HEK293 (cell line): ENCODE measurements around the gene CACNA2D3.

Source experiments
- CTCF ChIA-PET: fragments of 350-600 bp; formaldehyde crosslinking; extraction: SDS; loops from one replicate; lab custom pipeline; 2021; ENCODE audit warnings: antibody characterized with exemption; lab: Yijun Ruan, JAX
- POLR2A ChIA-PET: fragments of 300-600 bp; formaldehyde crosslinking; extraction: SDS; loops from one replicate; lab custom pipeline; 2020; ENCODE audit warnings: antibody characterized with exemption, inconsistent platforms; lab: Yijun Ruan, JAX
- H3K27ac ChIP-seq: fragments of 200-500 bp; sonication (Bioruptor generic); 2 replicates; pipeline ENCODE4 v1.5.1; 2014; ENCODE audit warnings: low read depth, low read length, control low read depth, inconsistent platforms; ENCODE audit errors: extremely low read depth
- H3K36me3 ChIP-seq, 2 experiments: fragments of 200-500 bp in 1 of 2; sonication (Bioruptor generic) in 1 of 2; 1 replicate in 1 of 2; 2 replicates in 1 of 2; pipeline ENCODE4 v1.5.1; 2014 to 2017; ENCODE audit warnings: inconsistent platforms in 2 of 2, low read length in 2 of 2; ENCODE audit not compliant: control insufficient read depth in 2 of 2, insufficient read depth in 1 of 2
- H3K4me1 ChIP-seq: fragments of 200-500 bp; sonication (Bioruptor generic); 2 replicates; pipeline ENCODE4 v1.5.1; 2014; ENCODE audit warnings: mild to moderate bottlenecking, low read length, inconsistent platforms; ENCODE audit not compliant: control insufficient read depth, insufficient read depth
- H3K4me3 ChIP-seq: 2 replicates; pipeline ENCODE4 v1.5.1; 2011; ENCODE audit warnings: low read depth, mild to moderate bottlenecking, control low read depth, low read length, moderate library complexity
- H3K9me3 ChIP-seq: fragments of 200-500 bp; sonication (Bioruptor generic); 2 replicates; pipeline ENCODE4 v1.5.1; 2014; ENCODE audit warnings: low read depth, low read length, inconsistent platforms; ENCODE audit not compliant: control insufficient read depth, insufficient read depth
- IKZF3 ChIP-seq: fragments of 450-650 bp; IDR thresholded peaks from 2 replicates; pipeline ENCODE4 v1.5.0; 2018; ENCODE audit warnings: missing biosample characterization, mild to moderate bottlenecking, missing genetic modification characterization, moderate library complexity
- KLF8 ChIP-seq: fragments of 450-650 bp; formaldehyde crosslinking; IDR thresholded peaks from 2 replicates; pipeline ENCODE4 v1.5.1; 2016; ENCODE audit warnings: missing biosample characterization, missing genetic modification characterization
- OSR2 ChIP-seq: fragments of 450-650 bp; formaldehyde crosslinking; IDR thresholded peaks from 2 replicates; pipeline ENCODE4 v1.5.1; 2016; ENCODE audit warnings: missing biosample characterization, missing genetic modification characterization
- SP2 ChIP-seq: fragments of 450-650 bp; formaldehyde crosslinking; IDR thresholded peaks from 2 replicates; pipeline ENCODE4 v1.5.1; 2016; ENCODE audit warnings: missing biosample characterization, missing genetic modification characterization
- TCF7L2 ChIP-seq: IDR thresholded peaks from 2 replicates; pipeline ENCODE4 v1.6.1; 2011; ENCODE audit warnings: low read depth, mild to moderate bottlenecking, inconsistent platforms, low read length, moderate library complexity, borderline replicate concordance
- TSHZ1 ChIP-seq: fragments of 450-650 bp; formaldehyde crosslinking; IDR thresholded peaks from 2 replicates; pipeline ENCODE4 v1.5.1; 2016; ENCODE audit warnings: missing biosample characterization, missing genetic modification characterization, borderline replicate concordance
- ZBTB17 ChIP-seq: fragments of 450-650 bp; formaldehyde crosslinking; IDR thresholded peaks from 2 replicates; pipeline ENCODE4 v1.5.1; 2016; ENCODE audit warnings: missing biosample characterization, missing genetic modification characterization
- ZBTB48 ChIP-seq: fragments of 450-650 bp; formaldehyde crosslinking; IDR thresholded peaks from 2 replicates; pipeline ENCODE4 v1.5.1; 2016; ENCODE audit warnings: missing biosample characterization, missing genetic modification characterization
- ZBTB7A ChIP-seq: fragments of 450-650 bp; formaldehyde crosslinking; IDR thresholded peaks from 2 replicates; pipeline ENCODE4 v1.5.1; 2016; ENCODE audit warnings: low read depth, missing biosample characterization, missing genetic modification characterization
- ZNF132 ChIP-seq: fragments of 450-650 bp; formaldehyde crosslinking; IDR thresholded peaks from 2 replicates; pipeline ENCODE4 v1.5.1; 2017; ENCODE audit warnings: missing biosample characterization, missing genetic modification characterization, borderline replicate concordance
- ZNF138 ChIP-seq: fragments of 450-650 bp; formaldehyde crosslinking; IDR thresholded peaks from 2 replicates; pipeline ENCODE4 v1.5.1; 2016; ENCODE audit warnings: missing biosample characterization, missing genetic modification characterization, borderline replicate concordance
- ZNF2 ChIP-seq: fragments of 450-650 bp; formaldehyde crosslinking; IDR thresholded peaks from 2 replicates; pipeline ENCODE4 v1.5.1; 2016; ENCODE audit warnings: missing biosample characterization, missing genetic modification characterization
- ZNF223 ChIP-seq: fragments of 450-650 bp; formaldehyde crosslinking; IDR thresholded peaks from 2 replicates; pipeline ENCODE4 v1.5.1; 2016; ENCODE audit warnings: missing biosample characterization, missing genetic modification characterization
- ZNF248 ChIP-seq: fragments of 450-650 bp; formaldehyde crosslinking; IDR thresholded peaks from 2 replicates; pipeline ENCODE4 v1.5.1; 2017; ENCODE audit warnings: missing biosample characterization, missing genetic modification characterization
- ZNF302 ChIP-seq: fragments of 450-650 bp; formaldehyde crosslinking; IDR thresholded peaks from 2 replicates; pipeline ENCODE4 v1.5.1; 2016; ENCODE audit warnings: missing biosample characterization, missing genetic modification characterization, low read depth
- ZNF37A ChIP-seq: fragments of 450-650 bp; IDR thresholded peaks from 2 replicates; pipeline ENCODE4 v1.5.1; 2018; ENCODE audit warnings: missing biosample characterization, missing genetic modification characterization
- ZNF394 ChIP-seq: fragments of 450-650 bp; formaldehyde crosslinking; IDR thresholded peaks from 2 replicates; pipeline ENCODE4 v1.5.1; 2016; ENCODE audit warnings: missing biosample characterization, missing genetic modification characterization, mild to moderate bottlenecking, moderate library complexity, borderline replicate concordance
- ZNF48 ChIP-seq: fragments of 450-650 bp; formaldehyde crosslinking; IDR thresholded peaks from 2 replicates; pipeline ENCODE4 v1.5.1; 2016; ENCODE audit warnings: missing biosample characterization, missing genetic modification characterization
- ZNF529 ChIP-seq: fragments of 450-650 bp; formaldehyde crosslinking; IDR thresholded peaks from 2 replicates; pipeline ENCODE4 v1.5.1; 2017; ENCODE audit warnings: missing genetic modification characterization, missing biosample characterization; ENCODE audit not compliant: insufficient replicate concordance
- ZNF548 ChIP-seq: fragments of 450-650 bp; formaldehyde crosslinking; IDR thresholded peaks from 2 replicates; pipeline ENCODE4 v1.5.1; 2016; ENCODE audit warnings: missing biosample characterization, missing genetic modification characterization
- ZNF596 ChIP-seq: fragments of 450-650 bp; IDR thresholded peaks from 2 replicates; pipeline ENCODE4 v1.5.0; 2018; ENCODE audit warnings: missing biosample characterization, mild to moderate bottlenecking, missing genetic modification characterization, moderate library complexity
- ZNF610 ChIP-seq: fragments of 450-650 bp; formaldehyde crosslinking; IDR thresholded peaks from 2 replicates; pipeline ENCODE4 v1.5.1; 2016; ENCODE audit warnings: missing biosample characterization, missing genetic modification characterization, borderline replicate concordance
- ZSCAN30 ChIP-seq: fragments of 450-650 bp; IDR thresholded peaks from 2 replicates; pipeline ENCODE4 v1.5.1; 2018; ENCODE audit warnings: missing biosample characterization, mild to moderate bottlenecking, missing genetic modification characterization, moderate library complexity
- TF ChIP-seq, protein P1 (sequence below): fragments of 450-650 bp; formaldehyde crosslinking; IDR thresholded peaks from 2 replicates; pipeline ENCODE4 v1.5.1; 2016; ENCODE audit warnings: missing biosample characterization, missing genetic modification characterization
- TF ChIP-seq, protein P2 (sequence below): fragments of 450-650 bp; formaldehyde crosslinking; IDR thresholded peaks from 2 replicates; pipeline ENCODE4 v1.5.1; 2017; ENCODE audit warnings: missing biosample characterization, mild to moderate bottlenecking, missing genetic modification characterization, moderate library complexity

CACNA2D3 gene

GRCh38 chr3:54888162-54888561 is 765.8 kb downstream of the CACNA2D3 start (continued):
- no peak for TF ChIP-seq ZNF610 (tag by site-specific recombination)
- TF ChIP-seq ZNF529 (tag by site-specific recombination), result no peak
- TF ChIP-seq ZNF248, result no peak

DNA sequence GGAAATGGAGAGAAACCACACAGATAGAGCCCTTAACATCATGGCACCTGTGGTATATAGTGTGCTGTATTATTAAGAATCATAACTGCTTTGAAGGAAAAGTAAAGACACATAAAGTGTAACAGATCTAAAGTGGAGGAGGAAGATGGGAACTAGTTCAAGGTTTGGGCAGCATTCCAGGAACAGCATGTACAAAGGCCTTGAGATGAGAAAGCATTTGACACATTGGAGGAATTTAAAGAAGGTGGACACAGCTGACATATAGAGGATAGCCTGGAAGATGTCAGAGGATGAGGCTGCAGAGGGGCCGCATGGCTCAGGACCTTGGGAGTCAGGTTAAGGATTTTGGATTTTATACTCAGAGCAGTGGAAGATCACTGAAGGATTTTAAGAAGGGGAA is 766.5 kb downstream of the CACNA2D3 start:
- Histone ChIP-seq H3K4me3 (no peak overlapping the region), H3K9me3 (no peaks in the 10 kb centered on the region), H3K4me1 (no peaks in the 10 kb centered on the region), H3K36me3 (no peaks in the 10 kb centered on the region), H3K27ac (no peak overlapping the region)
- ChIA-PET POLR2A (no interaction called here), CTCF (no interaction called here)
- TF ChIP-seq ZNF48 (tag by site-specific recombination), result no peak
- TF ChIP-seq IKZF3 (tag by site-specific recombination), result no peak
- no peak for TF ChIP-seq ZNF394
- TF ChIP-seq ZBTB7A, result no peak
- no peak for TF ChIP-seq ZNF223 (tag by site-specific recombination)
- no peak for TF ChIP-seq ZNF132 (tag by site-specific recombination)

GRCh38 chr3:54889731-54890130 is 767.4 kb downstream of the CACNA2D3 start:
- ChIA-PET POLR2A (no interaction called here), CTCF (no interaction called here)
- Histone ChIP-seq H3K36me3 (no peaks in the 10 kb centered on the region), H3K4me3 (no peak overlapping the region), H3K9me3 (no peaks in the 10 kb centered on the region), H3K27ac (no peak overlapping the region), H3K4me1 (no peaks in the 10 kb centered on the region)
- no peak for TF ChIP-seq ZBTB17 (tag by site-specific recombination)
- TF ChIP-seq KLF8 (tag by site-specific recombination), result no peak
- no peak for TF ChIP-seq OSR2 (tag by site-specific recombination)

- Histone ChIP-seq H3K36me3 (no peaks in the 10 kb centered on the region), H3K4me3 (no peak overlapping the region), H3K4me1 (no peaks in the 10 kb centered on the region), H3K9me3 (no peaks in the 10 kb centered on the region), H3K27ac (no peak overlapping the region)
- ChIA-PET CTCF (interaction anchor here (0.6 to 0.9 kb wide), 2 partner anchors 64 to 222 kb away, joined by 3 to 4 read pairs; no protein-coding TSS in a partner anchor), POLR2A (no interaction called here)
- TF ChIP-seq ZNF548 (tag by site-specific recombination) (no peak), ZNF138 (tag by site-specific recombination) (no peak), ZNF596 (no peak), ZSCAN30 (tag by site-specific recombination) (no peak), TCF7L2 (no peak), ZNF302 (no peak), ZNF2 (tag by site-specific recombination) (no peak), ZBTB48 (tag by site-specific recombination) (no peak), ZNF37A (tag by site-specific recombination) (no peak), TSHZ1 (tag by site-specific recombination) (no peak), SP2 (tag by site-specific recombination) (no peak)
- TF ChIP-seq, protein P1, sequence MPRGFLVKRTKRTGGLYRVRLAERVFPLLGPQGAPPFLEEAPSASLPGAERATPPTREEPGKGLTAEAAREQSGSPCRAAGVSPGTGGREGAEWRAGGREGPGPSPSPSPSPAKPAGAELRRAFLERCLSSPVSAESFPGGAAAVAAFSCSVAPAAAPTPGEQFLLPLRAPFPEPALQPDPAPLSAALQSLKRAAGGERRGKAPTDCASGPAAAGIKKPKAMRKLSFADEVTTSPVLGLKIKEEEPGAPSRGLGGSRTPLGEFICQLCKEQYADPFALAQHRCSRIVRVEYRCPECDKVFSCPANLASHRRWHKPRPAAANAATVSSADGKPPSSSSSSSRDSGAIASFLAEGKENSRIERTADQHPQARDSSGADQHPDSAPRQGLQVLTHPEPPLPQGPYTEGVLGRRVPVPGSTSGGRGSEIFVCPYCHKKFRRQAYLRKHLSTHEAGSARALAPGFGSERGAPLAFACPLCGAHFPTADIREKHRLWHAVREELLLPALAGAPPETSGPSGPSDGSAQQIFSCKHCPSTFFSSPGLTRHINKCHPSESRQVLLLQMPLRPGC, result no peak
- TF ChIP-seq, protein P2, sequence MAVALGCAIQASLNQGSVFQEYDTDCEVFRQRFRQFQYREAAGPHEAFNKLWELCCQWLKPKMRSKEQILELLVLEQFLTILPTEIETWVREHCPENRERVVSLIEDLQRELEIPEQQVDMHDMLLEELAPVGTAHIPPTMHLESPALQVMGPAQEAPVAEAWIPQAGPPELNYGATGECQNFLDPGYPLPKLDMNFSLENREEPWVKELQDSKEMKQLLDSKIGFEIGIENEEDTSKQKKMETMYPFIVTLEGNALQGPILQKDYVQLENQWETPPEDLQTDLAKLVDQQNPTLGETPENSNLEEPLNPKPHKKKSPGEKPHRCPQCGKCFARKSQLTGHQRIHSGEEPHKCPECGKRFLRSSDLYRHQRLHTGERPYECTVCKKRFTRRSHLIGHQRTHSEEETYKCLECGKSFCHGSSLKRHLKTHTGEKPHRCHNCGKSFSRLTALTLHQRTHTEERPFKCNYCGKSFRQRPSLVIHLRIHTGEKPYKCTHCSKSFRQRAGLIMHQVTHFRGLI (tag by site-specific recombination), result no peak
Observed at GRCh38 chr3:54891540-54891897, 769.2 kb downstream of the CACNA2D3 start.
